Measurements from ENCODE around the gene VANGL1.
"Not testable (repeated sequence)": the region's sequence is repeated elsewhere in the genome, so short reads cannot be mapped to it uniquely, and the experiment has no call there.

Gene VANGL1

GRCh38 chr1:115641762-115642167 is at the start of gene VANGL1:
VANGL1 (plus strand) TSS chr1:115641970; CDS start chr1:115651414, 9,444 bp downstream.
- DNase-seq: peak; percentile 43

- DNase-seq: no peak
Measured at GRCh38 chr1:115592264-115592663, 49.5 kb upstream of the VANGL1 start.

GRCh38 chr1:115593365-115594259 is 48.2 kb upstream of the VANGL1 start:
- no peak for DNase-seq

- no peak for DNase-seq
Measured at GRCh38 chr1:115594600-115594999, 47.2 kb upstream of the VANGL1 start.

- DNase-seq: peak; percentile 62
Measured at GRCh38 chr1:115595279-115596079, 46.3 kb upstream of the VANGL1 start.

GRCh38 chr1:115596080-115596780 is 45.5 kb upstream of the VANGL1 start:
- no peak for DNase-seq

- DNase-seq: no peak
Measured at GRCh38 chr1:115604508-115604907, 37.3 kb upstream of the VANGL1 start.

GRCh38 chr1:115606305-115606704 is 35.5 kb upstream of the VANGL1 start:
- no peak for DNase-seq

- no peak for DNase-seq
Measured at GRCh38 chr1:115609021-115609420, 32.7 kb upstream of the VANGL1 start.

- DNase-seq: no peak
Measured at GRCh38 chr1:115613767-115614166, 28.0 kb upstream of the VANGL1 start.

- no peak for DNase-seq
Measured at GRCh38 chr1:115620453-115620852, 21.3 kb upstream of the VANGL1 start.

GRCh38 chr1:115620950-115621349 is 20.8 kb upstream of the VANGL1 start:
- no peak for DNase-seq

GRCh38 chr1:115624859-115625258 is 16.9 kb upstream of the VANGL1 start:
- DNase-seq: no peak

GRCh38 chr1:115630342-115630741 is 11.4 kb upstream of the VANGL1 start:
- DNase-seq: no peak

GRCh38 chr1:115632251-115633026 is 9.3 kb upstream of the VANGL1 start:
- no peak for DNase-seq

- DNase-seq: not testable (repeated sequence)
Measured at GRCh38 chr1:115633606-115634005, 8.2 kb upstream of the VANGL1 start.

- DNase-seq: not testable (repeated sequence)
Measured at GRCh38 chr1:115637247-115637646, 4.5 kb upstream of the VANGL1 start.

GRCh38 chr1:115640384-115640783 is 1.4 kb upstream of the VANGL1 start:
- no peak for DNase-seq

- peak; percentile 11 for DNase-seq
Measured at GRCh38 chr1:115642168-115643072, 650 bp downstream of the VANGL1 start.

GRCh38 chr1:115643225-115643624 is 1.5 kb downstream of the VANGL1 start:
- DNase-seq: no peak

- DNase-seq: no peak
Measured at GRCh38 chr1:115643666-115644065, 1.9 kb downstream of the VANGL1 start.

Data from stimulated activated CD4-positive, alpha-beta T cell treated with anti-CD3 and anti-CD28 coated beads, Interleukin-4, amount 100 ng/mL, for 1 hour (primary cell).